ENCODE measurements around the gene SLC7A7.
A peak's percentile ranks its signal among the peaks of the same experiment; 100 is the strongest.
"Not testable (repeated sequence)": the region's sequence is repeated elsewhere in the genome, so short reads cannot be mapped to it uniquely, and the experiment has no call there.

The SLC7A7 gene

DNA sequence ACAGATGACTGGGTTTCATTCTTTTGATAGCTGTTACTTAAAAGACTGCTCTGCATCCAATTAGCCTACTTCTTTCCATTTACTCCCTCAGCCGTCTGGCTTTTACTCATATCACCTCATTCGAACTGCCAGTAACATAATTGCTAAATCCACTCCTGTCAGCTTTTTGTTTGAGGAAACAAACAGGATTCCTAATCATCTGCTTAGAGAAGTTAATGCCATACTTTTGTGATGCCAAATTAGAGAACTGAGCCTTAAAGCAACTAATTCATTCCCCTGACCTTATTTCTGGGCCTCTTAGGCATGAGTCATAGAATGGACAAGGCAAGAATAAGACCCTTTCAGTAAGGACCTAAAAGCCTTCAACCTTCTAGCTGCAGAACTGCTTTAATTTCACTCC, 45.9 kb downstream of the SLC7A7 start:
- H3K79me2 ChIP-seq (ENCODE audit: control insufficient read depth, insufficient read depth, low read length, unreplicated experiment): peaks cover 34% of the 10 kb centered on the region
- peaks cover 16% of the 10 kb centered on the region for H3K4me1 ChIP-seq (ENCODE audit: control insufficient read depth, insufficient read depth, low read length, unreplicated experiment)
- peaks cover 41% of the 10 kb centered on the region for H3K36me3 ChIP-seq (ENCODE audit: insufficient read depth, low read length)
- no peak overlapping the region for H3K4me3 ChIP-seq (ENCODE audit: low read depth, low read length)
- H3K27ac ChIP-seq (ENCODE audit: low read depth, low read length): no peak overlapping the region
- H2AFZ ChIP-seq (ENCODE audit: low read length, unreplicated experiment): no peak overlapping the region
- H3K27me3 ChIP-seq (ENCODE audit: insufficient read depth, low read length): no peaks in the 10 kb centered on the region

GRCh38 chr14:22768947-22769346, 46.3 kb downstream of the SLC7A7 start:
- H3K4me1 ChIP-seq (ENCODE audit: control insufficient read depth, insufficient read depth, low read length, unreplicated experiment): peaks cover 16% of the 10 kb centered on the region
- H2AFZ ChIP-seq (ENCODE audit: low read length, unreplicated experiment): no peak overlapping the region
- no peak overlapping the region for H3K4me3 ChIP-seq (ENCODE audit: low read depth, low read length)
- peaks cover 38% of the 10 kb centered on the region for H3K36me3 ChIP-seq (ENCODE audit: insufficient read depth, low read length)
- H3K27me3 ChIP-seq (ENCODE audit: insufficient read depth, low read length): no peaks in the 10 kb centered on the region
- peaks cover 34% of the 10 kb centered on the region for H3K79me2 ChIP-seq (ENCODE audit: control insufficient read depth, insufficient read depth, low read length, unreplicated experiment)
- no peak overlapping the region for H3K27ac ChIP-seq (ENCODE audit: low read depth, low read length)

- Histone ChIP-seq H3K27me3 (ENCODE audit: insufficient read depth, low read length) (no peaks in the 10 kb centered on the region), H3K4me1 (ENCODE audit: control insufficient read depth, insufficient read depth, low read length, unreplicated experiment) (peaks cover 16% of the 10 kb centered on the region), H3K79me2 (ENCODE audit: control insufficient read depth, insufficient read depth, low read length, unreplicated experiment) (peaks cover 34% of the 10 kb centered on the region), H3K4me3 (ENCODE audit: low read depth, low read length) (peak overlapping the region; percentile 94), H3K36me3 (ENCODE audit: insufficient read depth, low read length) (peaks cover 35% of the 10 kb centered on the region), H2AFZ (ENCODE audit: low read length, unreplicated experiment) (peak overlapping the region; percentile 36), H3K27ac (ENCODE audit: low read depth, low read length) (no peak overlapping the region)
Observed at GRCh38 chr14:22767323-22767589, 48.0 kb downstream of the SLC7A7 start.

DNA sequence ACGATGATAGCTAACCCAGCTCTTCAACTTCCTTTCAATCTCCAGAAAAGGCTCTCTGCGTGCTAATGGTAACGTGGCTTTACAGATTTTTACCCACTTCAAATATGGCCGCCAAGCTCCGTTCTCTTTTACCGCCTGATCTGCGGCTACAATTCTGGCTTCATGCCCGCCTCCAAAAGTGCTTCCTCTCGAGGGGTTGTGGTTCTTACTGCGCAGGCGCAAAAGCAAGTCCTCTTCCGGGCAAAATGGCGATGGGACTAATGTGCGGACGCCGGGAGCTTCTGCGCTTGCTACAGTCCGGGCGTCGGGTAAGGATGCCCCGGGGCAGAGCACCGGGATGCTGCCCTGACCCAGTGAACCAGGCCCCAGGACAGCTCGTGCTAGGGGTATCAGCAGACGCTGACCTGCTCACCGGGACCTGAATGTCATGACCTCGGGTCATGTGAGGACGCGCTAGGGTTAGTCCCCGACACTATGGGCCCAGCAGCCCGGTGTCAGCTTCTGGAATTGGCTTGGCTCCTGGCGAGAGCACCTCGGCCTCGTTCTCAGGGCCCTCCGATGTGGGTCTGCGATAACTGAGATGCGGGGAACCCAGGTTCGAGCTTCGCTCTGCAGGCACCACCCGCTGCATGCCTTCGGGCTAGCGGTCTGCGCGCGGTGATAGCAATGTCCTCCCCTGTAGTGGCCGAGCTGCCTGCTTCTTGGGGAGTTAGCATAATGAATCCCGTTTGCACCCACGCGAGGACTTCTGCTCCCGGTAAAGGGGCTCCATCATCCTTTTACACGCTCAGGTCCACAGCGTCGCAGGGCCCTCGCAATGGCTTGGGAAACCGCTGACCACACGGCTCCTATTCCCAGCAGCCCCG, 48.5 kb downstream of the SLC7A7 start, which contains the start of gene OXA1L:
Gene OXA1L, plus strand, starts transcription at position 232 of the 866 bp plus-strand sequence. Its CDS starts 14 bp downstream, at position 246.
- H3K4me3 ChIP-seq (ENCODE audit: low read depth, low read length): peak within 1 kb of the TSS; percentile 94
- H3K79me2 ChIP-seq (ENCODE audit: control insufficient read depth, insufficient read depth, low read length, unreplicated experiment): peaks cover 34% of the 10 kb centered on the region
- no peaks in the 10 kb centered on the region for H3K27me3 ChIP-seq (ENCODE audit: insufficient read depth, low read length)
- peak within 1 kb of the TSS; percentile 83 for H2AFZ ChIP-seq (ENCODE audit: low read length, unreplicated experiment)
- peaks cover 16% of the 10 kb centered on the region for H3K4me1 ChIP-seq (ENCODE audit: control insufficient read depth, insufficient read depth, low read length, unreplicated experiment)
- peak within 1 kb of the TSS; percentile 72 for H3K27ac ChIP-seq (ENCODE audit: low read depth, low read length)
- H3K36me3 ChIP-seq (ENCODE audit: insufficient read depth, low read length): peaks cover 38% of the 10 kb centered on the region

DNA sequence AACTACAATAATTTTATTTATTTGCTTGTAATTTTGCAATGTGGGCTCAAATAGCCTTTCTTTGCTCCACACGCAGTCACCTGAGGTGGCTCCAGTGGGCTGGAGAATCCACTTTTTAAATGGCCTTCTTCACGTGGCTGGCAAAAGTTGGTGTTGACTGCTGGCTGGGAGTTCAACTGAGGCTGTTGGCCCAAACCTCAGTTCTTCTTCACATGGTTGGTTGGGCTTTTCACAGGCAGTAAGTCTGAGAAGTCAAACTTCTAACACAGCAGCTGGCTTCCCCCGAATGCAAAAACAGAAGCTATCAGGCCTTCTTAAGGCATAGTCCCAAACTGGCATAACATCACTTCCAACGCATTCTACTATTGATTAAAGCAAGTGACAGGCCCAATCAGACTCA, 50.9 kb downstream of the SLC7A7 start:
- peaks cover 25% of the 10 kb centered on the region for H3K36me3 ChIP-seq (ENCODE audit: insufficient read depth, low read length)
- no peaks in the 10 kb centered on the region for H3K27me3 ChIP-seq (ENCODE audit: insufficient read depth, low read length)
- H3K27ac ChIP-seq (ENCODE audit: low read depth, low read length): no peak overlapping the region
- peaks cover 30% of the 10 kb centered on the region for H3K79me2 ChIP-seq (ENCODE audit: control insufficient read depth, insufficient read depth, low read length, unreplicated experiment)
- H3K4me1 ChIP-seq (ENCODE audit: control insufficient read depth, insufficient read depth, low read length, unreplicated experiment): peaks cover 16% of the 10 kb centered on the region
- no peak overlapping the region for H2AFZ ChIP-seq (ENCODE audit: low read length, unreplicated experiment)
- H3K4me3 ChIP-seq (ENCODE audit: low read depth, low read length): no peak overlapping the region

DNA sequence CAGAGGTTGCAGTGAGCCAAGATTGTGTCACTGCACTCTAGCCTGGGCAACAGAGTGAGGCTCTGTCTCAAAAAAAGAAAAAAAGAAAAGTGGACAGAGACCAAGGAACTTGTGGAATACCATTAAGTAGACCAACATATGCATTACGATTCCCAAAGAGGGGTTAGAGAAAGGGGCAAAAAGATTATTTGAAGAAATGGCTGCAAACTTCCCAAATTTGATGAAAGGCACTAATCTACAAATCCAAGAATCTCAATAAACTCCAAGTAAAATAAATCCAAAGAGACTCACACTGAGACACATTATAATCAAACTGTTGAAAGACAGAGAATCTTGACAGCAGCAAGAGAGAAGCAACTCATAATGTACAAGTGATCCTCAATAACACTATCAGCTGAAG, 53.5 kb downstream of the SLC7A7 start:
- Histone ChIP-seq H3K27me3 (ENCODE audit: insufficient read depth, low read length) (no peaks in the 10 kb centered on the region), H2AFZ (ENCODE audit: low read length, unreplicated experiment) (no peak overlapping the region), H3K4me1 (ENCODE audit: control insufficient read depth, insufficient read depth, low read length, unreplicated experiment) (no peaks in the 10 kb centered on the region), H3K27ac (ENCODE audit: low read depth, low read length) (no peak overlapping the region), H3K36me3 (ENCODE audit: insufficient read depth, low read length) (peaks cover 16% of the 10 kb centered on the region), H3K4me3 (ENCODE audit: low read depth, low read length) (no peak overlapping the region), H3K79me2 (ENCODE audit: control insufficient read depth, insufficient read depth, low read length, unreplicated experiment) (peaks cover 5% of the 10 kb centered on the region)

GRCh38 chr14:22757972-22758650, 57.1 kb downstream of the SLC7A7 start:
- not testable (repeated sequence) for H3K27ac ChIP-seq (ENCODE audit: low read depth, low read length); H3K4me1 ChIP-seq (ENCODE audit: control insufficient read depth, insufficient read depth, low read length, unreplicated experiment); H3K27me3 ChIP-seq (ENCODE audit: insufficient read depth, low read length); H2AFZ ChIP-seq (ENCODE audit: low read length, unreplicated experiment); H3K79me2 ChIP-seq (ENCODE audit: control insufficient read depth, insufficient read depth, low read length, unreplicated experiment); H3K4me3 ChIP-seq (ENCODE audit: low read depth, low read length)
- H3K36me3 ChIP-seq (ENCODE audit: insufficient read depth, low read length): peaks cover 16% of the 10 kb centered on the region; the same call in 1 of the 2 replicates

GRCh38 chr14:22753586-22753985, 61.6 kb downstream of the SLC7A7 start:
- no peak overlapping the region for H3K27ac ChIP-seq (ENCODE audit: low read depth, low read length)
- H3K4me3 ChIP-seq (ENCODE audit: low read depth, low read length): no peak overlapping the region
- H3K27me3 ChIP-seq (ENCODE audit: insufficient read depth, low read length): no peaks in the 10 kb centered on the region
- H3K36me3 ChIP-seq (ENCODE audit: insufficient read depth, low read length): no peaks in the 10 kb centered on the region
- H3K79me2 ChIP-seq (ENCODE audit: control insufficient read depth, insufficient read depth, low read length, unreplicated experiment): no peaks in the 10 kb centered on the region
- H3K4me1 ChIP-seq (ENCODE audit: control insufficient read depth, insufficient read depth, low read length, unreplicated experiment): peaks cover 4% of the 10 kb centered on the region
- peak overlapping the region; percentile 59 for H2AFZ ChIP-seq (ENCODE audit: low read length, unreplicated experiment)

DNA sequence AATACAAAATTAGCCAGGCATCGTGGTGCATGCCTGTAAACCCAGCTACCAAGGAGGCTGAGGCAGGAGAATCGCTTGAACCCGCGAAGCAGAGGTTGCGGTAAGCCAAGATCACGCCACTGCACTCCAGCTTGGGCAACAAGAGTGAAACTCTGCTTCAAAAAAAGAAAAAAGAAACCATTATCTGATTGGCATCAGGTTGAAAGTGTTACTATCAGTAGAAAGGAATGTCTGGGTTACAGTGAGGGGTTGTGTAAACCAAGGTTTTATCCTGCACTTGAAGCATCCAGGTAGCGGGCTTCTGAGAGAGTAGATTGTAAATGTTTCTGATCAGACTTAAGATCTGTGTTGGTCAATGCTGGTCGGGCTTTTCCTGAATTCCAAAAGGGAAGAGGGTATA, 62.8 kb downstream of the SLC7A7 start:
- H3K27ac ChIP-seq (ENCODE audit: low read depth, low read length): no peak overlapping the region
- no peaks in the 10 kb centered on the region for H3K36me3 ChIP-seq (ENCODE audit: insufficient read depth, low read length)
- no peak overlapping the region for H2AFZ ChIP-seq (ENCODE audit: low read length, unreplicated experiment)
- H3K27me3 ChIP-seq (ENCODE audit: insufficient read depth, low read length): no peaks in the 10 kb centered on the region
- H3K4me1 ChIP-seq (ENCODE audit: control insufficient read depth, insufficient read depth, low read length, unreplicated experiment): peaks cover 4% of the 10 kb centered on the region
- no peak overlapping the region for H3K4me3 ChIP-seq (ENCODE audit: low read depth, low read length)
- H3K79me2 ChIP-seq (ENCODE audit: control insufficient read depth, insufficient read depth, low read length, unreplicated experiment): no peaks in the 10 kb centered on the region

GRCh38 chr14:22748631-22749068, 66.6 kb downstream of the SLC7A7 start:
- Histone ChIP-seq H3K4me3 (ENCODE audit: low read depth, low read length) (no peak overlapping the region), H2AFZ (ENCODE audit: low read length, unreplicated experiment) (peak overlapping the region; percentile 21), H3K79me2 (ENCODE audit: control insufficient read depth, insufficient read depth, low read length, unreplicated experiment) (no peaks in the 10 kb centered on the region), H3K27ac (ENCODE audit: low read depth, low read length) (no peak overlapping the region), H3K36me3 (ENCODE audit: insufficient read depth, low read length) (no peaks in the 10 kb centered on the region), H3K27me3 (ENCODE audit: insufficient read depth, low read length) (no peaks in the 10 kb centered on the region), H3K4me1 (ENCODE audit: control insufficient read depth, insufficient read depth, low read length, unreplicated experiment) (peaks cover 1% of the 10 kb centered on the region)

GRCh38 chr14:22748206-22748605, 67.0 kb downstream of the SLC7A7 start:
- no peaks in the 10 kb centered on the region for H3K79me2 ChIP-seq (ENCODE audit: control insufficient read depth, insufficient read depth, low read length, unreplicated experiment)
- H2AFZ ChIP-seq (ENCODE audit: low read length, unreplicated experiment): peak overlapping the region; percentile 21
- H3K36me3 ChIP-seq (ENCODE audit: insufficient read depth, low read length): no peaks in the 10 kb centered on the region
- H3K4me3 ChIP-seq (ENCODE audit: low read depth, low read length): no peak overlapping the region
- H3K27ac ChIP-seq (ENCODE audit: low read depth, low read length): no peak overlapping the region
- H3K27me3 ChIP-seq (ENCODE audit: insufficient read depth, low read length): no peaks in the 10 kb centered on the region
- H3K4me1 ChIP-seq (ENCODE audit: control insufficient read depth, insufficient read depth, low read length, unreplicated experiment): no peaks in the 10 kb centered on the region
